Stimulated activated CD4-positive, alpha-beta T cell treated with anti-CD3 and anti-CD28 coated beads, Interleukin-1b, Interleukin-23, amount 100 ng/mL, for 24 hours (primary cell): ENCODE data around the gene LDB3.
"Not testable (repeated sequence)": the region's sequence is repeated elsewhere in the genome, so short reads cannot be mapped to it uniquely, and the experiment has no call there.

Experiments used
- DNase-seq, 4 experiments: peaks; one replicate each; pipeline ENCODE4 v3.0.0-alpha.2; 2020; ENCODE audit warnings: low read depth in 4 of 4, low spot score in 1 of 4

Gene LDB3

GRCh38 chr10:86727470-86727869 is 59.2 kb downstream of the LDB3 start:
- DNase-seq = no peak

GRCh38 chr10:86728056-86728455 is 59.7 kb downstream of the LDB3 start:
- no peak for DNase-seq

GRCh38 chr10:86729677-86730076 is 61.4 kb downstream of the LDB3 start:
- no peak for DNase-seq

GRCh38 chr10:86730227-86730626 is 61.9 kb downstream of the LDB3 start:
- DNase-seq = no peak

GRCh38 chr10:86732771-86733170 is 64.5 kb downstream of the LDB3 start:
- DNase-seq = no peak

- no peak for DNase-seq
Observed at GRCh38 chr10:86733260-86733671, 65.0 kb downstream of the LDB3 start.

GRCh38 chr10:86734207-86734988 is 66.1 kb downstream of the LDB3 start:
- no peak for DNase-seq

GRCh38 chr10:86735278-86735677 is 67.0 kb downstream of the LDB3 start:
- not testable (repeated sequence) for DNase-seq

- DNase-seq = no peak
Observed at GRCh38 chr10:86742230-86742629, 73.9 kb downstream of the LDB3 start.

- no peak for DNase-seq
Observed at GRCh38 chr10:86744067-86744725, 75.9 kb downstream of the LDB3 start.

- no peak for DNase-seq
Observed at GRCh38 chr10:86747796-86748581, 79.7 kb downstream of the LDB3 start.

GRCh38 chr10:86749854-86750253 is 81.5 kb downstream of the LDB3 start:
- no peak for DNase-seq

- no peak for DNase-seq
Observed at GRCh38 chr10:86751477-86751876, 83.2 kb downstream of the LDB3 start.

- DNase-seq = no peak
Observed at GRCh38 chr10:86752311-86752710, 84.0 kb downstream of the LDB3 start.

GRCh38 chr10:86753051-86753450 is 84.7 kb downstream of the LDB3 start:
- no peak for DNase-seq

GRCh38 chr10:86753638-86754434 is 85.5 kb downstream of the LDB3 start:
- no peak for DNase-seq

GRCh38 chr10:86755454-86755739 is 87.1 kb downstream of the LDB3 start:
- no peak for DNase-seq

GRCh38 chr10:86755740-86756510 is 87.6 kb downstream of the LDB3 start:
- DNase-seq = peak; percentile 68 to 85 (median 82)

GRCh38 chr10:86756511-86757112 is 88.3 kb downstream of the LDB3 start, which contains the start of gene BMPR1A:
BMPR1A (plus strand) TSS chr10:86756619; CDS start chr10:86876019, 119,400 bp downstream.
- DNase-seq = no peak
